ENCODE measurements around the gene ADAMTS2.

DNA sequence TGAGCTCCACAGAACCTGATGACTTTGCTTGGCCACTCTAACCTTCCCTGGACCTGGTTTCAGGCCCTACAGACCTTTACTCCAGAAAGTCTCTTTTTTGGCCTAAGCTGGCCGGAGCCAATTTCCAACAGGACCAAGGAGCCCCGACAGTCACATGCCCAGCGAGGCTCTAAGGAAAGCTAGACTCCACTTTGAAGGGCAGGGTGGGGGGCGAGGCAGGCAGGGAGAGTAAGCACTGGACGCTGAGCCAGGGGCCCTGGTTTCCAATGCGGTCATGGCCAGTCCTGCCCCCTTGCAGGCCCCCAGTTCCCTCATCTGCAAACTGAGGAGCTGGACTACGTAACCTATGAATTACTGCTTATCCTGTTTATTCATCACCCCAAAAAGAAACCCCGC, 65.2 kb downstream of the ADAMTS2 start:
- TF ChIP-seq JUNB (IDR thresholded peaks at IDR 0.05; ENCODE audit: unreplicated experiment) (no peak), CREB1 (CRISPR knock-in tag; IDR thresholded peaks at IDR 0.05; ENCODE audit: low read depth) (no peak), EZH2 (IDR thresholded peaks at IDR 0.05; ENCODE audit: low read depth, unreplicated experiment) (no peak), POLR2AphosphoS5 (IDR thresholded peaks at IDR 0.05; ENCODE audit: low read depth) (no peak), EZH2phosphoT487 (IDR thresholded peaks at IDR 0.05; ENCODE audit: unreplicated experiment) (no peak), ZNF331 (CRISPR knock-in tag; IDR thresholded peaks at IDR 0.05; ENCODE audit: low read depth) (no peak), ZNF114 (CRISPR knock-in tag; IDR thresholded peaks at IDR 0.05) (no peak), NANOG (IDR thresholded peaks at IDR 0.05; ENCODE audit: borderline replicate concordance) (no peak)
- TF ChIP-seq, protein P1, sequence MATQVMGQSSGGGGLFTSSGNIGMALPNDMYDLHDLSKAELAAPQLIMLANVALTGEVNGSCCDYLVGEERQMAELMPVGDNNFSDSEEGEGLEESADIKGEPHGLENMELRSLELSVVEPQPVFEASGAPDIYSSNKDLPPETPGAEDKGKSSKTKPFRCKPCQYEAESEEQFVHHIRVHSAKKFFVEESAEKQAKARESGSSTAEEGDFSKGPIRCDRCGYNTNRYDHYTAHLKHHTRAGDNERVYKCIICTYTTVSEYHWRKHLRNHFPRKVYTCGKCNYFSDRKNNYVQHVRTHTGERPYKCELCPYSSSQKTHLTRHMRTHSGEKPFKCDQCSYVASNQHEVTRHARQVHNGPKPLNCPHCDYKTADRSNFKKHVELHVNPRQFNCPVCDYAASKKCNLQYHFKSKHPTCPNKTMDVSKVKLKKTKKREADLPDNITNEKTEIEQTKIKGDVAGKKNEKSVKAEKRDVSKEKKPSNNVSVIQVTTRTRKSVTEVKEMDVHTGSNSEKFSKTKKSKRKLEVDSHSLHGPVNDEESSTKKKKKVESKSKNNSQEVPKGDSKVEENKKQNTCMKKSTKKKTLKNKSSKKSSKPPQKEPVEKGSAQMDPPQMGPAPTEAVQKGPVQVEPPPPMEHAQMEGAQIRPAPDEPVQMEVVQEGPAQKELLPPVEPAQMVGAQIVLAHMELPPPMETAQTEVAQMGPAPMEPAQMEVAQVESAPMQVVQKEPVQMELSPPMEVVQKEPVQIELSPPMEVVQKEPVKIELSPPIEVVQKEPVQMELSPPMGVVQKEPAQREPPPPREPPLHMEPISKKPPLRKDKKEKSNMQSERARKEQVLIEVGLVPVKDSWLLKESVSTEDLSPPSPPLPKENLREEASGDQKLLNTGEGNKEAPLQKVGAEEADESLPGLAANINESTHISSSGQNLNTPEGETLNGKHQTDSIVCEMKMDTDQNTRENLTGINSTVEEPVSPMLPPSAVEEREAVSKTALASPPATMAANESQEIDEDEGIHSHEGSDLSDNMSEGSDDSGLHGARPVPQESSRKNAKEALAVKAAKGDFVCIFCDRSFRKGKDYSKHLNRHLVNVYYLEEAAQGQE (IDR thresholded peaks at IDR 0.05; ENCODE audit: unreplicated experiment) = no peak
- TF ChIP-seq, protein P2, sequence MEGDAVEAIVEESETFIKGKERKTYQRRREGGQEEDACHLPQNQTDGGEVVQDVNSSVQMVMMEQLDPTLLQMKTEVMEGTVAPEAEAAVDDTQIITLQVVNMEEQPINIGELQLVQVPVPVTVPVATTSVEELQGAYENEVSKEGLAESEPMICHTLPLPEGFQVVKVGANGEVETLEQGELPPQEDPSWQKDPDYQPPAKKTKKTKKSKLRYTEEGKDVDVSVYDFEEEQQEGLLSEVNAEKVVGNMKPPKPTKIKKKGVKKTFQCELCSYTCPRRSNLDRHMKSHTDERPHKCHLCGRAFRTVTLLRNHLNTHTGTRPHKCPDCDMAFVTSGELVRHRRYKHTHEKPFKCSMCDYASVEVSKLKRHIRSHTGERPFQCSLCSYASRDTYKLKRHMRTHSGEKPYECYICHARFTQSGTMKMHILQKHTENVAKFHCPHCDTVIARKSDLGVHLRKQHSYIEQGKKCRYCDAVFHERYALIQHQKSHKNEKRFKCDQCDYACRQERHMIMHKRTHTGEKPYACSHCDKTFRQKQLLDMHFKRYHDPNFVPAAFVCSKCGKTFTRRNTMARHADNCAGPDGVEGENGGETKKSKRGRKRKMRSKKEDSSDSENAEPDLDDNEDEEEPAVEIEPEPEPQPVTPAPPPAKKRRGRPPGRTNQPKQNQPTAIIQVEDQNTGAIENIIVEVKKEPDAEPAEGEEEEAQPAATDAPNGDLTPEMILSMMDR (conservative IDR thresholded peaks at IDR 0.05; ENCODE audit: low read depth in 2 of 2) = no peak

All from GM23338 (cell line).